Neural cell (in vitro differentiated cells): ENCODE results near the gene YJEFN3. TPM values are rescaled to one million over a fixed set of nuclear protein-coding genes. Genes with fewer than 3 reads are reported as not detected.

Experiments
- H2AFZ ChIP-seq: fragments of 200-600, 300-800 bp; sonication (generic), shearing (Covaris generic); 2 replicates; pipeline ENCODE4 v1.6.0; 2014; ENCODE audit warnings: low read depth, mild to moderate bottlenecking, antibody characterized with exemption, low read length, moderate library complexity
- H3F3A ChIP-seq: fragments of 200-600 bp; shearing (Covaris generic); 2 replicates; pipeline ENCODE4 v1.6.1; 2016; ENCODE audit warnings: mild to moderate bottlenecking, moderate library complexity, mixed read lengths, antibody characterized with exemption, low read length; ENCODE audit not compliant: insufficient read depth, poor library complexity, severe bottlenecking
- H3K27ac ChIP-seq: fragments of 200-600, 300-800 bp; sonication (generic), shearing (Covaris generic); 2 replicates; pipeline ENCODE4 v1.5.1; 2014; ENCODE audit warnings: mild to moderate bottlenecking, low read length, moderate library complexity
- H3K27me3 ChIP-seq: fragments of 300-800, 200-600 bp; sonication (generic), shearing (Covaris generic); 2 replicates; pipeline ENCODE4 v1.6.0; 2014; ENCODE audit warnings: mild to moderate bottlenecking, low read depth, low read length, moderate library complexity; ENCODE audit not compliant: insufficient read depth
- H3K36me3 ChIP-seq: fragments of 300-800, 200-600 bp; sonication (generic), shearing (Covaris generic); 2 replicates; pipeline ENCODE4 v1.5.1; 2014; ENCODE audit warnings: mild to moderate bottlenecking, antibody characterized with exemption, low read length, moderate library complexity; ENCODE audit not compliant: insufficient read depth
- H3K4me2 ChIP-seq: fragments of 300-800, 200-600 bp; sonication (generic), shearing (Covaris generic); 2 replicates; pipeline ENCODE4 v1.6.0; 2014; ENCODE audit warnings: mild to moderate bottlenecking, low read length
- H3K4me3 ChIP-seq: fragments of 300-800, 200-600 bp; sonication (generic), shearing (Covaris generic); 2 replicates; pipeline ENCODE4 v1.5.1; 2014; ENCODE audit warnings: mild to moderate bottlenecking, low read length, moderate library complexity
- H3K79me2 ChIP-seq: fragments of 200-600 bp; shearing (Covaris generic); replicated peaks from 2 replicates; pipeline ENCODE4 v1.6.0; 2014; ENCODE audit warnings: mild to moderate bottlenecking, low read length, moderate library complexity; ENCODE audit not compliant: insufficient read depth
- H3K9ac ChIP-seq: fragments of 300-800, 200-600 bp; sonication (generic), shearing (Covaris generic); 2 replicates; pipeline ENCODE4 v1.6.1; 2016; ENCODE audit warnings: mild to moderate bottlenecking, low read length, mixed read lengths
- H3K9me2 ChIP-seq: fragments of 200-600 bp; shearing (Covaris generic); 2 replicates; pipeline ENCODE4 v1.6.1; 2016; ENCODE audit warnings: mild to moderate bottlenecking, low read length, mixed read lengths; ENCODE audit not compliant: insufficient read depth
- H3K9me3 ChIP-seq: fragments of 200-600, 300-800 bp; sonication (generic), shearing (Covaris generic); 2 replicates; pipeline ENCODE4 v1.6.1; 2016; ENCODE audit warnings: mild to moderate bottlenecking, mixed run types, low read length, moderate library complexity, mixed read lengths
- H4K20me1 ChIP-seq: fragments of 200-600 bp; shearing (Covaris generic); 2 replicates; pipeline ENCODE4 v1.6.1; 2016; ENCODE audit warnings: mild to moderate bottlenecking, mixed run types; ENCODE audit not compliant: insufficient read depth
- CTCF ChIP-seq: fragments of 450-650 bp; IDR thresholded peaks from 2 replicates; pipeline ENCODE4 v1.5.1; 2014; ENCODE audit warnings: antibody characterized with exemption, mild to moderate bottlenecking, moderate library complexity; ENCODE audit not compliant: poor library complexity, severe bottlenecking
- EP300 ChIP-seq: fragments of 450-650 bp; conservative IDR thresholded peaks from 2 replicates; pipeline ENCODE4 v1.6.1; 2014; ENCODE audit warnings: antibody characterized with exemption, mild to moderate bottlenecking, moderate library complexity; ENCODE audit not compliant: poor library complexity, severe bottlenecking
- EZH2 ChIP-seq: fragments of 200-600, 300-800 bp; shearing (Covaris generic), sonication (generic); IDR thresholded peaks from 2 replicates; pipeline ENCODE4 v1.6.1; 2014; ENCODE audit warnings: antibody characterized with exemption, low read length, borderline replicate concordance, mild to moderate bottlenecking; ENCODE audit not compliant: insufficient read depth, poor library complexity, severe bottlenecking
- MXI1 ChIP-seq: fragments of 450-650 bp; conservative IDR thresholded peaks from 2 replicates; pipeline ENCODE4 v1.6.1; 2014; ENCODE audit warnings: antibody characterized with exemption, mild to moderate bottlenecking; ENCODE audit not compliant: poor library complexity, severe bottlenecking
- POLR2AphosphoS5 ChIP-seq: IDR thresholded peaks from 2 replicates; pipeline ENCODE4 v1.6.1; 2012
- RAD21 ChIP-seq: fragments of 450-650 bp; conservative IDR thresholded peaks from 2 replicates; pipeline ENCODE4 v1.6.1; 2014; ENCODE audit warnings: antibody characterized with exemption, mild to moderate bottlenecking, moderate library complexity
- REST ChIP-seq: IDR thresholded peaks from 2 replicates; pipeline ENCODE4 v1.6.1; 2012; ENCODE audit warnings: borderline replicate concordance
- SMC3 ChIP-seq: fragments of 450-650 bp; conservative IDR thresholded peaks from 2 replicates; pipeline ENCODE4 v1.6.1; 2014; ENCODE audit warnings: antibody characterized with exemption, mild to moderate bottlenecking, moderate library complexity; ENCODE audit not compliant: poor library complexity
- TAF1 ChIP-seq: IDR thresholded peaks from 2 replicates; pipeline ENCODE4 v1.6.1; 2012; ENCODE audit warnings: low read depth
- polyA plus RNA-seq: library from polyadenylated mRNA; depleted of rRNA; stranded (reverse); fragments of >200 nt; gene quantifications from 2 replicates; pipeline ENCODE4 v1.2.3, GENCODE V29; 2014

The YJEFN3 gene
- polyA plus RNA-seq, 1 donor from 2014 or later, result 26.9 TPM

GRCh38 chr19:19524053-19524452 is 4.7 kb upstream of the YJEFN3 start:
- no peak overlapping the region for H3K9ac ChIP-seq
- H3K4me3 ChIP-seq, result no peak overlapping the region
- no peak overlapping the region for H2AFZ ChIP-seq
- no peaks in the 10 kb centered on the region for H3K9me3 ChIP-seq
- H3K9me2 ChIP-seq, result no peaks in the 10 kb centered on the region
- H3K79me2 ChIP-seq, result peaks cover 13% of the 10 kb centered on the region
- no peaks in the 10 kb centered on the region for H3K27me3 ChIP-seq
- no peaks in the 10 kb centered on the region for H3F3A ChIP-seq
- H3K27ac ChIP-seq, result no peak overlapping the region
- TF ChIP-seq POLR2AphosphoS5 (no peak), TAF1 (no peak)
- H3K36me3 ChIP-seq, result no peaks in the 10 kb centered on the region
- no peak overlapping the region for H3K4me2 ChIP-seq
- no peaks in the 10 kb centered on the region for H4K20me1 ChIP-seq

GRCh38 chr19:19525611-19526380 is 2.9 kb upstream of the YJEFN3 start:
- Histone ChIP-seq H3K79me2 (peaks cover 7% of the 10 kb centered on the region), H3K27ac (no peak overlapping the region), H3K4me2 (no peak overlapping the region), H2AFZ (no peak overlapping the region), H4K20me1 (no peaks in the 10 kb centered on the region), H3K9me2 (no peaks in the 10 kb centered on the region), H3K4me3 (no peak overlapping the region), H3K27me3 (no peaks in the 10 kb centered on the region), H3K9ac (no peak overlapping the region), H3F3A (no peaks in the 10 kb centered on the region), H3K36me3 (no peaks in the 10 kb centered on the region), H3K9me3 (no peaks in the 10 kb centered on the region)
- TF ChIP-seq CTCF (no peak), EZH2 (no peak), TAF1 (no peak), MXI1 (no peak), REST (no peak), EP300 (no peak), POLR2AphosphoS5 (no peak), RAD21 (no peak), SMC3 (no peak)
